ENCODE data around the gene DAB2. TPM values are rescaled to one million over a fixed set of nuclear protein-coding genes. Genes with fewer than 3 reads are reported as not detected.

The DAB2 gene
- polyA plus RNA-seq, 1 donor (not counting 4 experiments of a cell fraction or from before 2014, with no cell fraction given): 10.4 TPM

GRCh38 chr5:39371367-39371635 lies 53.5 kb downstream of the DAB2 start:
- H3K4me2 ChIP-seq (ENCODE audit: control insufficient read depth, extremely low read depth, insufficient read depth, low read depth, low read length): no peak overlapping the region
- H3K36me3 ChIP-seq (ENCODE audit: control insufficient read depth in 2 of 2, extremely low read depth in 1 of 2, insufficient read depth in 2 of 2, low read length in 2 of 2): peaks cover 0 to 2% of the 10 kb centered on the region in 2 experiments
- H3K9me3 ChIP-seq (ENCODE audit: control insufficient read depth, low read depth, low read length): no peaks in the 10 kb centered on the region
- FAIRE-seq: no peak
- no peak for TF ChIP-seq EZH2 (IDR thresholded peaks at IDR 0.05; ENCODE audit: low read length)
- TF ChIP-seq CTCF (optimal IDR thresholded peaks at IDR 0.05 in 1 of 3, IDR thresholded peaks at IDR 0.05 in 1 of 3, conservative IDR thresholded peaks at IDR 0.05 in 1 of 3; ENCODE audit: extremely low read depth in 1 of 3, insufficient read depth in 2 of 3, low read length in 3 of 3): no peak
- no peak overlapping the region for H3K27ac ChIP-seq (ENCODE audit: control insufficient read depth, insufficient read depth, low read length)
- H4K20me1 ChIP-seq (ENCODE audit: control insufficient read depth, extremely low read depth, insufficient read depth, low read length): no peaks in the 10 kb centered on the region
- no peak overlapping the region for H3K4me3 ChIP-seq (ENCODE audit: control insufficient read depth in 2 of 3, extremely low read depth in 1 of 3, insufficient read depth in 2 of 3, low read depth in 1 of 3, low read length in 3 of 3)
- DNase-seq (ENCODE audit: low read depth, low spot score): no peak
- H3K4me1 ChIP-seq (ENCODE audit: control insufficient read depth, extremely low read depth, insufficient read depth, low read length): peaks cover 2% of the 10 kb centered on the region
- no peak overlapping the region for H3K9ac ChIP-seq (ENCODE audit: control insufficient read depth, extremely low read depth, insufficient read depth, low read length)
- no peaks in the 10 kb centered on the region for H3K27me3 ChIP-seq (ENCODE audit: control insufficient read depth, extremely low read depth, insufficient read depth, low read length)
- no peaks in the 10 kb centered on the region for H3K9me1 ChIP-seq (ENCODE audit: control insufficient read depth, extremely low read depth, insufficient read depth, low read length)
- H3K79me2 ChIP-seq (ENCODE audit: control insufficient read depth, insufficient read depth, low read length): no peaks in the 10 kb centered on the region
- dilution Hi-C loops (cut with MboI; ENCODE audit: extremely low pct_ligation_motif_present, low sequenced_read_pairs): no loop called here
- no peak overlapping the region for H2AFZ ChIP-seq (ENCODE audit: control insufficient read depth, low read length)

GRCh38 chr5:39370555-39371366 lies 54.0 kb downstream of the DAB2 start:
- Histone ChIP-seq H3K9me3 (ENCODE audit: control insufficient read depth, low read depth, low read length) (no peaks in the 10 kb centered on the region), H2AFZ (ENCODE audit: control insufficient read depth, low read length) (peak overlapping the region; percentile 27), H3K4me3 (ENCODE audit: control insufficient read depth in 2 of 3, extremely low read depth in 1 of 3, insufficient read depth in 2 of 3, low read depth in 1 of 3, low read length in 3 of 3) (no peak overlapping the region), H3K27me3 (ENCODE audit: control insufficient read depth, extremely low read depth, insufficient read depth, low read length) (no peaks in the 10 kb centered on the region), H3K4me2 (ENCODE audit: control insufficient read depth, extremely low read depth, insufficient read depth, low read depth, low read length) (peak overlapping the region; percentile 10), H3K9ac (ENCODE audit: control insufficient read depth, extremely low read depth, insufficient read depth, low read length) (no peak overlapping the region), H3K36me3 (ENCODE audit: control insufficient read depth in 2 of 2, extremely low read depth in 1 of 2, insufficient read depth in 2 of 2, low read length in 2 of 2) (peaks cover 0 to 2% of the 10 kb centered on the region in 2 experiments), H4K20me1 (ENCODE audit: control insufficient read depth, extremely low read depth, insufficient read depth, low read length) (no peaks in the 10 kb centered on the region), H3K9me1 (ENCODE audit: control insufficient read depth, extremely low read depth, insufficient read depth, low read length) (no peaks in the 10 kb centered on the region), H3K4me1 (ENCODE audit: control insufficient read depth, extremely low read depth, insufficient read depth, low read length) (peaks cover 2% of the 10 kb centered on the region), H3K27ac (ENCODE audit: control insufficient read depth, insufficient read depth, low read length) (no peak overlapping the region), H3K79me2 (ENCODE audit: control insufficient read depth, insufficient read depth, low read length) (no peaks in the 10 kb centered on the region)
- no peak for DNase-seq (ENCODE audit: low read depth, low spot score)
- FAIRE-seq: no peak
- TF ChIP-seq EZH2 (IDR thresholded peaks at IDR 0.05; ENCODE audit: low read length): no peak
- no peak for TF ChIP-seq CTCF (optimal IDR thresholded peaks at IDR 0.05 in 1 of 3, IDR thresholded peaks at IDR 0.05 in 1 of 3, conservative IDR thresholded peaks at IDR 0.05 in 1 of 3; ENCODE audit: extremely low read depth in 1 of 3, insufficient read depth in 2 of 3, low read length in 3 of 3)
- dilution Hi-C loops (cut with MboI; ENCODE audit: extremely low pct_ligation_motif_present, low sequenced_read_pairs): no loop called here
